ENCODE results near the gene GPD2.

GPD2 gene

GRCh38 chr2:156435718-156436496 is at the start of gene GPD2:
Gene GPD2 (plus strand): TSS chr2:156436379. CDS start chr2:156476106, 39,727 bp downstream.
- DNase-seq: peak; percentile 71

DNA sequence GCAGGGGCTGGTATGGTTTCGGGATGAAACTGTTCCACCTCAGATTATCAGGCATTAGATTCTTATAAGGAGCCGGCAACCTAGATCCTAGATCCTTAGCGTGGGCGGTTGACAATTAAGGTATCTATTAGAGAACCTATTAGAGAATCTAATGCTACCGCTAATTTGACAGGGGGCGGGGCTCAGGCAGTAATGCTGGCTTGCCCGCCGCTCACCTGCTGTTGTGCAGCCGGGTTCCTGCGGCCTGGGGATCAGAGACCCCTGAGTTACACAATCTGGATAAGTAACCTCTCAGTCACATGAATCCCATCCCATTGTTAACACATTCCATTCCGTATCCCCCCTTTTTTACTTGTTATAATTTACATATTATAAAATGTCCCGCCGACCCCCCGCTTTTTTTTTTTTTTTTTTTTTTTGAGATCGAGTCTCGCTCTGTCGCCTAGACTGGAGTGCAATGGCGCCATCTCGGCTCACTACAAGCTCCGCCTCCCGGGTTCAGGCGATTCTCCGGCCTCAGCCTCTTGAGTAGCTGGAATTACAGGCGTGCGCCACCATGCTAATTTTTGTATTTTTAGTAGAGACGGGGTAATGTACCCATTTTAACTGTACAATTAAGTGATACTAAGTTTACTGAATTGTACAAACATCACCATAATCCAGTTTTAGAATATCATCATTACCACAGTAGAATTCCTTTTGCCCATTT is 42.0 kb upstream of the GPD2 start:
- no peak for DNase-seq

GRCh38 chr2:156396126-156396525 is 40.1 kb upstream of the GPD2 start:
- DNase-seq: no peak

- no peak for DNase-seq
Observed at GRCh38 chr2:156397229-156397628, 39.0 kb upstream of the GPD2 start.

- no peak for DNase-seq
Observed at GRCh38 chr2:156398176-156398575, 38.0 kb upstream of the GPD2 start.

- no peak for DNase-seq
Observed at GRCh38 chr2:156399224-156399949, 36.8 kb upstream of the GPD2 start.

- peak; percentile 44 for DNase-seq
Observed at GRCh38 chr2:156399950-156400705, 36.1 kb upstream of the GPD2 start.

GRCh38 chr2:156400706-156401678 is 35.2 kb upstream of the GPD2 start:
- DNase-seq: peak; percentile 44

- DNase-seq: no peak
Observed at GRCh38 chr2:156401861-156402260, 34.3 kb upstream of the GPD2 start.

- no peak for DNase-seq
Observed at GRCh38 chr2:156405586-156405985, 30.6 kb upstream of the GPD2 start.

- DNase-seq: no peak
Observed at GRCh38 chr2:156411835-156412234, 24.3 kb upstream of the GPD2 start.

DNA sequence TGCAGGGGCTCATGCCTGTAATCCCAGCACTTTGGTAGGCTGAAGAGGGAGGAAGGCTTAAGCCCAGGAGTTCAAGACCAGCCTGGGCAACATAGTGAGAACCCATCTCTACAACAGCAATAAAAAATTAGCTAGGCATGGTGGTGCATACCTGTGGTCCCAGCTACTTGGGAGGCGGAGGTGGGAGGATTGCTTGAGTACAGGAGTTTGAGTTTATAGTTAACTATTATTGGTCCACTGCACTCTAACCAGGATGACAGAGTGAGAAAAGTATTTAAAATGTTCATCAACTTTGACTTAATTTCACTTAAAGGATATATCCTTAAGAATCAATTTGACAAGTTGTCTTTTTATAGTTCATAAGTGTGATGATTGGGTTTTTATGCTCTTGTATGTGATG is 14.3 kb upstream of the GPD2 start:
- no peak for DNase-seq

DNA sequence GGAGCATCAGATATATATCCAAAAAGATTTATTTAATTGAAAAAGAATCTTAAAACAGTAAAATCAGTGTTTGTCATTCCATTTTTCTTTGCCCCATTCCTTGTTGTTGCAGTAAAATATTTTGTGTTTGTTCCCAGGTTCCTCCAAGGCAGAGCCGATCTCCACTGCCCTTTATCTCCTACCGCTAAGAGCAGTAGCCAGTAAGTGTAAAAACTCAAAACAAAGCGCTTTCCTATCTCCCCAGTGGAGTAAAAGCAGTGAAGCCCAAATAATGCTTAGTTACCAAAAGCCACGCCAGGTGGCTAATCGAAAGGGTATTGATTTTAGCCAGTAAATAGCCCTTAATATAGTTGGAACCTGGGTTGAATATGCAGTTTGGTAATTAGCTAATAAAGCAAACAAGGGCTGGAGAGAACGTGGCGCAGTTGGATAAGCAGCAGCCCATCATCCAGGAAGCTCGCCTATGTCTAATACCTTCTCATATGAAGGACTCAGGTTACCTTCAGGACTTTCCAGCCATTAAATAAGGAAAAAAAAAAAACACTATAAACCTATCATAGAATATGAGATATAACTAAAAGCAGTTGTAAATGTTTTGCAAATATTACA is 12.4 kb upstream of the GPD2 start:
- DNase-seq: no peak

- no peak for DNase-seq
Observed at GRCh38 chr2:156427074-156427473, 9.1 kb upstream of the GPD2 start.

DNA sequence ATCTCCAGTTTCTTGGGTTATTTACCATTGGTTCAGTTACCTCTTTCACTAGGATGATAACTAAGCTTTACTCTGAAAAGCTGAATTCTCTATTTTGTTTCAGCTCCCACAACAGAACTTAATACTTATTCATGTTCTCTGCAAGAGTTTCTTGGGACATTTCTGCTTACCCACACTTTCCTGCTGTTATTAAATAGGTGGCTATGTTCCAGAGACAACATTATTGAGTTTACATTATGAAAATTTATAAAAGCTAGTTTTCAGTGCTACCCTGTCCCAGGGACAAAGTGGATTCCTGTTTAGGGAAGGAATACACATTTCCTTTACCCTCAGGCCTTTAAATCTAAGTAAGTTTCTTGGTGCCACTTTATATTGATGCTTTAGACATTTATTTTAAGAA is 7.0 kb upstream of the GPD2 start:
- DNase-seq: no peak

DNA sequence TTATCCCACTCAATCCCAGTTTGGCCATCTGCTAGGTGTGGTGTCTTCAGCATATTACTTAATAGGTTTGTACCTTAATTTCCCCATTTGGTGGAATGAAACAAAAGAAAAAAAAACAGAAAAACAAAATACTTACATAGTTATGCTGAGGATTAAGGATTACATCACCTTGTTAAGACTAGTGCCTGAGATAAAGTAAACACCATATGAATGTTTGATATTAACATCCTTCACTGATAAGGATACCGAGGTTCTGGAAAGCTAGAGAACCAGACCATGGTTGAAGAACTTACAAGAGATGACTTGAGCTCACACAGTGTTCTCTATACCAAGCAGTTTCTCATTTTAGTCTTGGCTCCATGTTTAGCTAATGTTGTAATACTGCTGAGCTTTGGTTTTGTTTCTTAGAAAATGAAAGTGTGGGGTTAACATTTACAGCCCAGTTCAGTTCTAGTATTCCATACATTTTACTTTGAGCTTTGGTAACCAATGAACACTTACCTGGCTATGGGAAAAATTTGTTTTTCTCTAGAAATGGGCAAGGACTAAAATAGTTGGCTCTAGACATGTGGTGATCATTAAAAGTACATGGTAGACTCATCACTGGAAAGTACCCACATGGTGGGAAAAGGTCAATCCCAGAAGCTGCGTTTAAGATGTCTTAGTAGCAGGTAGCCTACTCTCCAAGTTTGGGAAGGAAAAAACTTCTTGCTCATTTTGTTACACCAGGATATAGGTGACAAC is 5.8 kb upstream of the GPD2 start:
- no peak for DNase-seq

DNA sequence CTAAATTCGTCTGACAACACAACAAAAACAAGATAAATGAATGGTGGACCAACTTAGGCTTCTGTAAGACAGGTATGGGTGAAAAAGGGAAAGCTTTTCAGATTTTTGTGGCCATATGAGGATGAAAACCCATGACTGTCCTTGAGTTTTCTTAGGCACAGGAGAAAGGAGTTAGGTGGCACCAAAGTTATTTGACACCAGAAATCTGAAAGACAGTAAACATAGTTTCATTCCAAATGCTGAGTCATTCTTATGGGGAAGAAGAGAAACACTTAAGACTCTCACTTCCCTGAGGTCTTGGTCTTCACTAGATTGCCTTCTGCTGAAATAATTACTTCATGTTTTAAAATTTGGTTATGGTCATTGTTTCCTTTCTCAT is 5.2 kb upstream of the GPD2 start:
- no peak for DNase-seq

GRCh38 chr2:156434461-156435291 is 1.5 kb upstream of the GPD2 start:
- DNase-seq: no peak

GRCh38 chr2:156435396-156435717 is 822 bp upstream of the GPD2 start:
- peak; percentile 44 for DNase-seq
